ENCODE measurements around the gene NCKAP5. TPM values are rescaled to one million over a fixed set of nuclear protein-coding genes. Genes with fewer than 3 reads are reported as not detected.

Gene NCKAP5
- total and polyA plus RNA-seq, 2 of the 13 experiments (the other 11 are each of a cell fraction or from before 2014, with no cell fraction given), result 0.01 TPM; not detected in 1

- TF ChIP-seq ZNF547 (CRISPR knock-in tag; IDR thresholded peaks at IDR 0.05) (no peak), TRAFD1 (CRISPR knock-in tag; IDR thresholded peaks at IDR 0.05; ENCODE audit: borderline replicate concordance) (no peak), KLF9 (CRISPR knock-in tag; IDR thresholded peaks at IDR 0.05; ENCODE audit: low read depth) (no peak), GRHL1 (CRISPR knock-in tag; conservative IDR thresholded peaks at IDR 0.05) (no peak)
Observed at GRCh38 chr2:133143645-133144044, 424.6 kb downstream of the NCKAP5 start (continued).

GRCh38 chr2:133142087-133142486 lies 426.2 kb downstream of the NCKAP5 start:
- BruUV-seq (replicated peaks), result no TSS peak
- H3K36me3 ChIP-seq (replicated peaks in 1 of 2; ENCODE audit: control insufficient read depth in 1 of 2, insufficient read depth in 2 of 2, low read length in 2 of 2), result no peaks in the 10 kb centered on the region
- no peak for ATAC-seq
- no peak overlapping the region for H3K9ac ChIP-seq (ENCODE audit: insufficient read depth, low read depth, low read length)
- CTCF ChIA-PET (ENCODE audit: low intra/inter-chr PET ratio, low total read pairs), result no interaction called here
- H3K27me3 ChIP-seq (ENCODE audit: control insufficient read depth in 1 of 2, insufficient read depth in 2 of 2, low read length in 2 of 2), result no peaks in the 10 kb centered on the region
- POLR2A ChIA-PET, result no interaction called here
- in situ Hi-C loops (cut with HindIII; ENCODE audit: extremely low pct_ligation_motif_present, low pct_unique_long_range_greater_than_20kb), result no loop called here
- no peaks in the 10 kb centered on the region for H4K20me1 ChIP-seq (ENCODE audit: insufficient read depth, low read length)
- H2AFZ ChIP-seq (ENCODE audit: low read length), result no peak overlapping the region
- 39% methylated on average over 3 of the region's 3 CpGs for WGBS (ENCODE audit: low lambda C conversion rate)
- intact Hi-C loops (cut with micrococcal nuclease; ENCODE audit: unreplicated experiment), result no loop called here
- no peaks in the 10 kb centered on the region for H3K4me1 ChIP-seq (ENCODE audit: insufficient read depth, low read length)
- no peak overlapping the region for H3K27ac ChIP-seq (ENCODE audit: extremely low read length, insufficient read depth, low read length)
- no peak overlapping the region for H3K4me3 ChIP-seq (replicated peaks in 1 of 3; ENCODE audit: insufficient read depth in 1 of 3, low read depth in 2 of 3, low read length in 3 of 3)
- no peak for TF ChIP-seq ZNF780A (CRISPR knock-in tag; IDR thresholded peaks at IDR 0.05)
- no peak for TF ChIP-seq TAF15 (IDR thresholded peaks at IDR 0.05; ENCODE audit: low read depth, low read length, poor library complexity, severe bottlenecking)
- no peak for TF ChIP-seq FOXM1 (CRISPR knock-in tag; IDR thresholded peaks at IDR 0.05)
- no peaks in the 10 kb centered on the region for H3K79me2 ChIP-seq (ENCODE audit: insufficient read depth, low read length)
- H3K9me3 ChIP-seq (ENCODE audit: low read length), result peaks cover 7% of the 10 kb centered on the region; the same call in 1 of the 2 replicates
- no peak for DNase-seq (ENCODE audit: low spot score)
- FAIRE-seq, result no peak
- H3K4me2 ChIP-seq (ENCODE audit: low read depth, low read length), result no peak overlapping the region

Measured in HepG2 (cell line).